ENCODE data around the gene SCN2A. TPM values are rescaled to one million over a fixed set of nuclear protein-coding genes. Genes with fewer than 3 reads are reported as not detected.

SCN2A gene
- total RNA-seq = not detected

- POLR2A ChIA-PET = no interaction called here
- CTCF ChIA-PET = no interaction called here
These were observed at the start of gene SCN2A for GRCh38 chr2:165239230-165239629. Gene SCN2A (plus strand): TSS chr2:165239414. CDS start chr2:165295824, 56,410 bp downstream.

- ChIA-PET POLR2A (no interaction called here), CTCF (no interaction called here)
These were observed 48.0 kb upstream of the SCN2A start for GRCh38 chr2:165191096-165191728.

- POLR2A ChIA-PET = no interaction called here
- CTCF ChIA-PET = no interaction called here
These were observed 46.5 kb upstream of the SCN2A start for GRCh38 chr2:165192729-165193128.

GRCh38 chr2:165193178-165193777 lies 45.9 kb upstream of the SCN2A start:
- POLR2A ChIA-PET = no interaction called here
- CTCF ChIA-PET = no interaction called here

- ChIA-PET POLR2A (no interaction called here), CTCF (no interaction called here)
These were observed 42.8 kb upstream of the SCN2A start for GRCh38 chr2:165196411-165196810.

- ChIA-PET POLR2A (no interaction called here), CTCF (no interaction called here)
These were observed 41.9 kb upstream of the SCN2A start for GRCh38 chr2:165197346-165197745.

- POLR2A ChIA-PET = no interaction called here
- CTCF ChIA-PET = no interaction called here
These were observed 41.0 kb upstream of the SCN2A start for GRCh38 chr2:165198181-165198580.

GRCh38 chr2:165202239-165202638 lies 37.0 kb upstream of the SCN2A start:
- POLR2A ChIA-PET = no interaction called here
- CTCF ChIA-PET = no interaction called here

- ChIA-PET POLR2A (interaction anchor here (0.6 kb wide), 1 partner anchor 27 kb away, joined by 10 read pairs; no protein-coding TSS in a partner anchor), CTCF (interaction anchor here (0.7 kb wide), 1 partner anchor 209 kb away, joined by 3 read pairs; no protein-coding TSS in a partner anchor)
These were observed 35.3 kb upstream of the SCN2A start, which contains the start of gene SCN3A for GRCh38 chr2:165203689-165204559. Gene SCN3A (minus strand): TSS chr2:165204050. CDS start chr2:165176394, 27,656 bp downstream.

GRCh38 chr2:165205865-165206264 lies 33.3 kb upstream of the SCN2A start:
- POLR2A ChIA-PET = no interaction called here
- CTCF ChIA-PET = interaction anchor here (0.9 kb wide), 1 partner anchor 100 kb away, joined by 4 read pairs; no protein-coding TSS in a partner anchor

- ChIA-PET POLR2A (no interaction called here), CTCF (no interaction called here)
These were observed 31.1 kb upstream of the SCN2A start for GRCh38 chr2:165208094-165208493.

GRCh38 chr2:165214093-165214492 lies 25.1 kb upstream of the SCN2A start:
- CTCF ChIA-PET = no interaction called here
- POLR2A ChIA-PET = no interaction called here

- ChIA-PET POLR2A (no interaction called here), CTCF (no interaction called here)
These were observed 19.7 kb upstream of the SCN2A start for GRCh38 chr2:165219481-165219880.

- CTCF ChIA-PET = no interaction called here
- POLR2A ChIA-PET = no interaction called here
These were observed 14.3 kb upstream of the SCN2A start for GRCh38 chr2:165224941-165225340.

GRCh38 chr2:165227571-165227970 lies 11.6 kb upstream of the SCN2A start:
- POLR2A ChIA-PET = no interaction called here
- CTCF ChIA-PET = no interaction called here

- ChIA-PET POLR2A (no interaction called here), CTCF (no interaction called here)
These were observed 2.2 kb upstream of the SCN2A start for GRCh38 chr2:165237056-165237455.

GRCh38 chr2:165238295-165238694 lies 919 bp upstream of the SCN2A start:
- ChIA-PET CTCF (no interaction called here), POLR2A (no interaction called here)

GRCh38 chr2:165239856-165240515 lies 772 bp downstream of the SCN2A start:
- ChIA-PET POLR2A (no interaction called here), CTCF (no interaction called here)

- CTCF ChIA-PET = no interaction called here
- POLR2A ChIA-PET = no interaction called here
These were observed 1.7 kb downstream of the SCN2A start for GRCh38 chr2:165240916-165241315.

GRCh38 chr2:165245081-165245793 lies 6.0 kb downstream of the SCN2A start:
- CTCF ChIA-PET = no interaction called here
- POLR2A ChIA-PET = no interaction called here

Data from activated CD8-positive, alpha-beta memory T cell treated with anti-CD3 and anti-CD28 coated beads for 36 hours (primary cell).